Nephron (organoid): ENCODE measurements around the gene RBMS2.
A peak's percentile ranks its signal among the peaks of the same experiment; 100 is the strongest.

ENCODE experiments used
- H3K27ac Mint-ChIP-seq, 3 experiments: 2 replicates each; pipeline ENCODE4 v1.8.0; 2020; ENCODE audit warnings: mixed read lengths in 3 of 3, mild to moderate bottlenecking in 2 of 3, moderate library complexity in 1 of 3
- H3K27me3 Mint-ChIP-seq: 2 replicates; pipeline ENCODE4 v1.8.0; 2021; ENCODE audit warnings: low read depth, mild to moderate bottlenecking, moderate library complexity, mixed read lengths
- H3K36me3 Mint-ChIP-seq: 2 replicates; pipeline ENCODE4 v1.8.0; 2020; ENCODE audit warnings: low read depth, mixed read lengths
- H3K4me1 Mint-ChIP-seq: 2 replicates; pipeline ENCODE4 v1.8.0; 2020; ENCODE audit warnings: mixed read lengths
- H3K4me3 Mint-ChIP-seq, 3 experiments: 2 replicates each; pipeline ENCODE4 v1.8.0; 2020; ENCODE audit warnings: mild to moderate bottlenecking in 3 of 3, mixed read lengths in 3 of 3, moderate library complexity in 2 of 3
- H3K9me3 Mint-ChIP-seq: 2 replicates; pipeline ENCODE4 v1.8.0; 2020; ENCODE audit warnings: mixed read lengths
- TF ChIP-seq, protein P1 (sequence below), 3 experiments: fragments of 200-600 bp; sonication (generic); IDR thresholded peaks; one replicate each; pipeline ENCODE4 v1.5.0; 2021; ENCODE audit warnings: antibody characterized with exemption in 3 of 3; ENCODE audit not compliant: unreplicated experiment in 3 of 3

RBMS2 gene

DNA sequence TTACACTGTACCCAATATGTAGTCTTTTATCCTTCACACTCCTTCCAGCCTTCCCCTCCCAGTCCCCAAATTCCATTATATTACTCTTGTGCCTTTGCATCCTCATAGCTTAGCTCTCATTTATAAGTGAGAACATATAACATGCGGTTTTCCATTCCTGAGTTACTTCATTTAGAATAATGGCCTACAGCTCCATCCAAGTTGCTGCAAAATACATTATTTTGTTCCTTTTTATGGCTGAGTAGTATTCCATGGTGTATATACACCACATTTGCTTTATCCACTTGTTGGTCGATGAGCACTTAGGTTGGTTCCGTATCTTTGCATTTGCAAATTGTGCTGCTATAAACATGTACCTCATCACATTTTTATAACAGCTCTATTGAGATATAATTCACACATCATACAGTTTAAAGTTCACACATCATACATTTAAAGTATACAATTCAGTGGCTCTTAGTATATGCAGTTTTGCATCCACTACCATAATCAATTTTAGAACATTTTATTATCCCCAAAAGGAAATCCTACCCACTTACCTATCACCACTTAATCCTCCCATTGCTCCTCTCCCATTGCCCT is 23.5 kb downstream of the RBMS2 start:
- TF ChIP-seq, protein P1, sequence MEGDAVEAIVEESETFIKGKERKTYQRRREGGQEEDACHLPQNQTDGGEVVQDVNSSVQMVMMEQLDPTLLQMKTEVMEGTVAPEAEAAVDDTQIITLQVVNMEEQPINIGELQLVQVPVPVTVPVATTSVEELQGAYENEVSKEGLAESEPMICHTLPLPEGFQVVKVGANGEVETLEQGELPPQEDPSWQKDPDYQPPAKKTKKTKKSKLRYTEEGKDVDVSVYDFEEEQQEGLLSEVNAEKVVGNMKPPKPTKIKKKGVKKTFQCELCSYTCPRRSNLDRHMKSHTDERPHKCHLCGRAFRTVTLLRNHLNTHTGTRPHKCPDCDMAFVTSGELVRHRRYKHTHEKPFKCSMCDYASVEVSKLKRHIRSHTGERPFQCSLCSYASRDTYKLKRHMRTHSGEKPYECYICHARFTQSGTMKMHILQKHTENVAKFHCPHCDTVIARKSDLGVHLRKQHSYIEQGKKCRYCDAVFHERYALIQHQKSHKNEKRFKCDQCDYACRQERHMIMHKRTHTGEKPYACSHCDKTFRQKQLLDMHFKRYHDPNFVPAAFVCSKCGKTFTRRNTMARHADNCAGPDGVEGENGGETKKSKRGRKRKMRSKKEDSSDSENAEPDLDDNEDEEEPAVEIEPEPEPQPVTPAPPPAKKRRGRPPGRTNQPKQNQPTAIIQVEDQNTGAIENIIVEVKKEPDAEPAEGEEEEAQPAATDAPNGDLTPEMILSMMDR (IDR thresholded peaks at IDR 0.05; ENCODE audit: unreplicated experiment in 3 of 3), result no peak
- peaks cover 11% of the 10 kb centered on the region for H3K36me3 Mint-ChIP-seq
- H3K27me3 Mint-ChIP-seq, result no peaks in the 10 kb centered on the region
- no peaks in the 10 kb centered on the region for H3K9me3 Mint-ChIP-seq
- H3K27ac Mint-ChIP-seq, result no peak overlapping the region
- H3K4me3 Mint-ChIP-seq, result no peak overlapping the region
- no peaks in the 10 kb centered on the region for H3K4me1 Mint-ChIP-seq

DNA sequence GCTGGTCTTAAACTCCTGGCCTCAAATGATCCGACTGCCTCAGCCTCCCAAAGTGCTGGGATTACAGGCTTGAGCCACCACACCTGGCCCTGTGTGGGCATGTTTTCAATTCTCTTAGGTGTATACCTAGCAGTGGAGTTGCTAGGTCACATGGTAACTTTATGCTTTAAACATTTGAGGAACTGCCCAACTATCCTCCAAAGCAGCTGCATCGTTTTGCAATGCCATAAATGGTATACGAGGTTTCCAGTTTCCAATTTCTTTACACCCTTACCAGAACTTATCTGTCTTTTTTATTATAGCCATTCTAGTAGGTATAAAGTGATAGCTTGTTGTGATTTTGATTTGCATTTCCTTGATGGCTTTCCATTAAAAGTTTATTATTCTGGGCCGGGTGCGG is 25.1 kb downstream of the RBMS2 start:
- no peak overlapping the region for H3K27ac Mint-ChIP-seq
- no peaks in the 10 kb centered on the region for H3K4me1 Mint-ChIP-seq
- H3K27me3 Mint-ChIP-seq, result no peaks in the 10 kb centered on the region
- no peak overlapping the region for H3K4me3 Mint-ChIP-seq
- TF ChIP-seq, protein P1 (IDR thresholded peaks at IDR 0.05; ENCODE audit: unreplicated experiment in 3 of 3), result no peak
- H3K36me3 Mint-ChIP-seq, result peaks cover 11% of the 10 kb centered on the region
- H3K9me3 Mint-ChIP-seq, result no peaks in the 10 kb centered on the region

DNA sequence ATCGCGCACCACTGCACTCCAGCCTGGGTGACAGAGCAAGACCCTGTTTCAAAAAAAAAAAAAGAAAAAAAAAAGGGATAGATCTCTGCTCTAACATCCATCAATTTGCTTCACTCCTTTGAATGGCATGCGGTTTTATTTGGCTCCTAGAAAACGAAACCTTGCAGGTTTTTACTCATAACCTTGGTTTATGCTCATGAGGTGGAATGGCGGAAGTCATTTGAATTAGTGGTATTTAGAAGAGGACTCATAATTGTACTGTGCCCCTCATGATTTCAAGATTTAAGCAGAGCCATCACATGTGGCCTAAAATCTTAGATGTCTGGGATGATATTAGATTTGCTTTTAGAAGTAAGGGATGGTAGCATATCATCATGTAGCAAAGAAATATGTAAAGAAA is 29.4 kb downstream of the RBMS2 start:
- no peaks in the 10 kb centered on the region for H3K9me3 Mint-ChIP-seq
- peaks cover 3% of the 10 kb centered on the region for H3K36me3 Mint-ChIP-seq
- no peak overlapping the region for H3K27ac Mint-ChIP-seq
- H3K4me3 Mint-ChIP-seq, result no peak overlapping the region
- no peaks in the 10 kb centered on the region for H3K27me3 Mint-ChIP-seq
- H3K4me1 Mint-ChIP-seq, result no peaks in the 10 kb centered on the region
- TF ChIP-seq, protein P1 (IDR thresholded peaks at IDR 0.05; ENCODE audit: unreplicated experiment in 3 of 3), result no peak

DNA sequence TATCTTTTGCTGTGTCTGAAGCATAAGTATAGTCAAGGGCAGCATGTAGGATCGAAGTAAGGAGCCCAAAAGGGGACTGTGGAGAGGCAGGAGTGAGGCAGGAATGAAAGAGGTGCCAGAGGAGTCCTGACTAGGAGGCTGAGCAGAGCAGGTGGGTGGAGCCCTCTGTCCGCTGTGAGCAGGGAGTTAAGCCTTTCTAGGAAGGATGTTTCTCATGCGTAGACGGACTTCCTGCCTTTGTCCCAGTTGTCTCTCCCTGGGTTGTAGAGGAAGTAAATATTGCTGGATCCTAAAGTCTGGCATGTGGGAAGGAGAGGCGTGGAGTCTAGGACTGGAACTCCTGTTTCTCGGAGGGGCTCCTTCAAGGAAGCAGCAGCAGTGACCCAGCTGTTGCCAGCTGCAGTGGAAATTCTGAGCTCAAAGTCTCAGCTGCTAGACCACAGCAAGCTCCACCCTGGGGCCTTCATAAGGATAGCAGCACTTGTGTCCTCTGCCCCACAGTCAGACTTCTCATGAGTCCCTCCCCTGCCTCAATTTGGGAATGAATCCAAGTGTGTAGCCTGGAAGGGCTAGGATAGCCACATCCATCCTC is 44.0 kb downstream of the RBMS2 start:
- Mint-ChIP-seq H3K27ac (peak overlapping the region; percentile 98 to 100 (median 99)), H3K36me3 (peaks cover 42% of the 10 kb centered on the region), H3K4me3 (peak overlapping the region; percentile 31 to 54 (median 50)), H3K4me1 (peaks cover 30% of the 10 kb centered on the region), H3K27me3 (no peaks in the 10 kb centered on the region), H3K9me3 (no peaks in the 10 kb centered on the region)
- TF ChIP-seq, protein P1 (IDR thresholded peaks at IDR 0.05; ENCODE audit: unreplicated experiment in 3 of 3), result no peak

DNA sequence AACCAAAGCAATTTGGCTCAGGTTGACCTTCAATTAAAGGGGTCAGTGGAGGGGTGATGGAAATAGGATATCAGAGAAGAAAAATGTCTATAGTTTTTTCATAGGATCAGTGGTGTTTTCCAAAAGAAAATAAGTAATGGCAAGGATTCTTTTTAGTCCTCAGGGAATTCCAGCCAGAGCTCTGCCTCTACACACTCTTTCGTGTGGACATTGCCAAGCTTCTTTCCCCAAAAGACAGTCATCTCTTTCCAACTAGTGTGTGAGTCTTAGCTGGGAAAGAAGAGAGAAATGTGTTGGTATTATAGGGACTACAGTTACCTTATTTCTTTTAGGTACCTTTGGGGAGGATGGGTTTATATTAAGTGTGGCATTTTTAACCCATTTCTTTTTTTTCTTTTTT is 46.5 kb downstream of the RBMS2 start:
- no peaks in the 10 kb centered on the region for H3K27me3 Mint-ChIP-seq
- no peak overlapping the region for H3K4me3 Mint-ChIP-seq
- TF ChIP-seq, protein P1 (IDR thresholded peaks at IDR 0.05; ENCODE audit: unreplicated experiment in 3 of 3), result no peak
- H3K36me3 Mint-ChIP-seq, result peaks cover 41% of the 10 kb centered on the region
- peak overlapping the region in 2 of 3 experiments; percentile 43 to 100 for H3K27ac Mint-ChIP-seq
- H3K9me3 Mint-ChIP-seq, result no peaks in the 10 kb centered on the region
- H3K4me1 Mint-ChIP-seq, result peaks cover 40% of the 10 kb centered on the region

DNA sequence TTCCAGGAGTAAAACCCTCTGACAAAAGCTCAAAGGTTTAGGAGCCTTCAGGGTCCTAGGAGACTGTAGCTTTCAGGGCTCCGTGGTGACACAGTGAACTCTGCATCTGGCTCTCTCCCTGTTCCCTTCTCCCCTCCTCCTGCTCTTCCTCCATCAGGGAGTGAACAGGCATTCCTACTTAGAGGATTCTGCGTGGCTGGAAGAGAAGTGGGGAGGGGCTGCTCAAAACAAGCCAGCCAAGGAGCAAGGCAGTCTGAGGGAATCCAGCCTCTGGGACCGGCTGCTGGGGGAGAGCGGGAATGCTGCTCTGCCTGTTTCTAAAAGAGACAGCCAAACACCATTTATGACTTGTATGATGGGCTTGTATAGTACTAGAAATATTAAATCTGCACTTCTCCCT is 49.5 kb downstream of the RBMS2 start:
- H3K4me1 Mint-ChIP-seq, result peaks cover 30% of the 10 kb centered on the region
- H3K36me3 Mint-ChIP-seq, result peaks cover 36% of the 10 kb centered on the region
- H3K27ac Mint-ChIP-seq, result peak overlapping the region; percentile 98 to 100 (median 98)
- TF ChIP-seq, protein P1 (IDR thresholded peaks at IDR 0.05; ENCODE audit: unreplicated experiment in 3 of 3), result no peak
- no peaks in the 10 kb centered on the region for H3K9me3 Mint-ChIP-seq
- peak overlapping the region in 2 of 3 experiments; percentile 62 to 63 for H3K4me3 Mint-ChIP-seq
- no peaks in the 10 kb centered on the region for H3K27me3 Mint-ChIP-seq
